T-cell (primary cell): Measurements from ENCODE around the gene TSPO. TPM values are rescaled to one million over a fixed set of nuclear protein-coding genes. Genes with fewer than 3 reads are reported as not detected.

Experiments used
- ATAC-seq, 4 experiments: fragments of 200-7000 bp in 3 of 4; fragments of 150-1000 bp in 1 of 4; cut with Tn5 transposase; replicated peaks in 1 of 4; 1 replicate in 3 of 4; 2 replicates in 1 of 4; pipeline ENCODE4 v1.10.0; 2021; ENCODE audit warnings: moderate library complexity in 3 of 4, mild to moderate bottlenecking in 2 of 4, moderate number of reproducible peaks in 1 of 4
- CTCF ChIA-PET, 2 donors: fragments of 300-600 bp; sonication (Branson Sonifier 250); formaldehyde crosslinking; loops; one replicate each; lab custom pipeline; 2022; ENCODE audit warnings: antibody characterized with exemption in 2 of 2; lab: Charles Lee
- POLR2A ChIA-PET, 2 donors: fragments of 300-600 bp; sonication (Branson Sonifier 250); formaldehyde crosslinking; loops; one replicate each; lab custom pipeline; 2022; ENCODE audit warnings: antibody characterized with exemption in 2 of 2; lab: Charles Lee
- DNase-seq, 35 experiments: peaks; one replicate each; pipeline versions ENCODE4 v3.0.0 to v3.0.0-alpha.2; 2013 to 2023
- H3K27ac ChIP-seq: one replicate; pipeline ENCODE4 v1.5.1; 2013; ENCODE audit warnings: low read length
- H3K27me3 ChIP-seq, 2 experiments: replicated peaks in 1 of 2; 1 replicate in 1 of 2; 2 replicates in 1 of 2; pipeline versions ENCODE4 v1.6.1 to v1.7.0; 2013; ENCODE audit warnings: low read length in 1 of 2, mixed read lengths in 1 of 2; ENCODE audit not compliant: control insufficient read depth in 2 of 2, insufficient read depth in 2 of 2; ENCODE audit errors: extremely low read depth in 1 of 2
- H3K36me3 ChIP-seq, 2 donors: 1 replicate in 1 of 2; 2 replicates in 1 of 2; pipeline versions ENCODE4 v1.6.1 to v1.7.0; 2013; ENCODE audit warnings: low read length in 1 of 2; ENCODE audit not compliant: control insufficient read depth in 2 of 2, insufficient read depth in 1 of 2; ENCODE audit errors: extremely low read depth in 1 of 2
- H3K4me1 ChIP-seq, 2 experiments: 1 replicate in 1 of 2; 2 replicates in 1 of 2; pipeline versions ENCODE4 v1.6.1 to v1.7.0; 2013; ENCODE audit warnings: low read length in 2 of 2, mixed read lengths in 1 of 2; ENCODE audit not compliant: insufficient read depth in 2 of 2, control insufficient read depth in 1 of 2; ENCODE audit errors: extremely low read depth in 1 of 2
- H3K4me3 ChIP-seq, 2 donors: 1 replicate in 1 of 2; 2 replicates in 1 of 2; pipeline versions ENCODE4 v1.5.1 to v1.7.0; 2013; ENCODE audit warnings: mild to moderate bottlenecking in 2 of 2, low read length in 1 of 2, moderate library complexity in 1 of 2; ENCODE audit not compliant: control insufficient read depth in 1 of 2; ENCODE audit errors: extremely low read depth in 1 of 2
- H3K9me3 ChIP-seq: 2 replicates; pipeline ENCODE4 v1.7.0; 2013
- H3K27ac Mint-ChIP-seq, 2 donors: one replicate each; pipeline ENCODE4 v1.8.0; 2020 to 2021; ENCODE audit warnings: mild to moderate bottlenecking in 2 of 2, mixed read lengths in 2 of 2
- H3K27me3 Mint-ChIP-seq, 2 donors: one replicate each; pipeline ENCODE4 v1.8.0; 2021 to 2022; ENCODE audit warnings: mixed read lengths in 2 of 2
- H3K36me3 Mint-ChIP-seq: one replicate; pipeline ENCODE4 v1.8.0; 2021; ENCODE audit warnings: mixed read lengths
- H3K4me1 Mint-ChIP-seq, 3 donors: one replicate each; pipeline ENCODE4 v1.8.0; 2020 to 2022; ENCODE audit warnings: mixed read lengths in 3 of 3, mild to moderate bottlenecking in 1 of 3
- H3K4me3 Mint-ChIP-seq, 3 donors: one replicate each; pipeline ENCODE4 v1.8.0; 2020 to 2022; ENCODE audit warnings: mild to moderate bottlenecking in 3 of 3, mixed read lengths in 3 of 3, moderate library complexity in 3 of 3
- H3K9me3 Mint-ChIP-seq, 3 donors: one replicate each; pipeline ENCODE4 v1.8.0; 2020 to 2022; ENCODE audit warnings: mixed read lengths in 3 of 3
- WGBS: methylation state at CpG from one replicate; pipeline ENCODE4 v1.1.5; 2013; ENCODE audit warnings: missing lambda C conversion rate; ENCODE audit not compliant: insufficient coverage; 5-methylcytosine and 5-hydroxymethylcytosine counted together
- total RNA-seq, 35 experiments: library from RNA in 6 of 35; stranded (reverse) in 6 of 35; fragments of 120-200 nt in 1 of 35; gene quantifications; one replicate each; pipeline versions ENCODE4 v1.2.1 to v1.2.4 and lab custom pipeline; 2013 to 2026

Gene TSPO
- total RNA-seq, 5 donors from 2014 or later (not counting 1 experiment from before 2014, with no cell fraction given): 50.2 to 128 (median 101) TPM

- peaks cover 41 to 45% of the 10 kb centered on the region in 2 donors for H3K36me3 ChIP-seq
- H3K27me3 ChIP-seq: no peaks in the 10 kb centered on the region
- H3K27me3 Mint-ChIP-seq: no peaks in the 10 kb centered on the region
- H3K27ac ChIP-seq: no peak overlapping the region
- H3K4me1 ChIP-seq: no peaks in the 10 kb centered on the region
- ATAC-seq (no peak), DNase-seq (no peak)
- no peaks in the 10 kb centered on the region for H3K9me3 ChIP-seq
- POLR2A ChIA-PET: no interaction called here
- CTCF ChIA-PET: no interaction called here
- peaks cover 0 to 4% (median 0%) of the 10 kb centered on the region in 3 donors for H3K4me1 Mint-ChIP-seq
- no peak overlapping the region for H3K4me3 Mint-ChIP-seq
- no peak overlapping the region for H3K4me3 ChIP-seq
- no peak overlapping the region for H3K27ac Mint-ChIP-seq
- H3K36me3 Mint-ChIP-seq: peaks cover 13% of the 10 kb centered on the region
- 96% methylated on average over 9 of the region's 9 CpGs for WGBS
- H3K9me3 Mint-ChIP-seq: no peaks in the 10 kb centered on the region
Measured at GRCh38 chr22:43173566-43173965, 22.2 kb downstream of the TSPO start.

- Mint-ChIP-seq H3K27ac (no peak overlapping the region), H3K9me3 (no peaks in the 10 kb centered on the region), H3K27me3 (no peaks in the 10 kb centered on the region), H3K4me1 (peaks cover 0 to 2% (median 0%) of the 10 kb centered on the region in 3 donors), H3K4me3 (no peak overlapping the region), H3K36me3 (peaks cover 14% of the 10 kb centered on the region)
- ChIA-PET POLR2A (no interaction called here), CTCF (no interaction called here)
- whole genome bisulfite sequencing: 97% methylated on average over 34 of the region's 39 CpGs
- Histone ChIP-seq H3K36me3 (peaks cover 47 to 49% of the 10 kb centered on the region in 2 donors), H3K27ac (no peak overlapping the region), H3K4me1 (no peaks in the 10 kb centered on the region), H3K4me3 (no peak overlapping the region), H3K9me3 (no peaks in the 10 kb centered on the region), H3K27me3 (no peaks in the 10 kb centered on the region)
- ATAC-seq: no peak
- DNase-seq: no peak
Measured at GRCh38 chr22:43173976-43174720, 22.8 kb downstream of the TSPO start.

GRCh38 chr22:43174941-43175531 is 23.7 kb downstream of the TSPO start:
- no peak overlapping the region for H3K27ac Mint-ChIP-seq
- peaks cover 14% of the 10 kb centered on the region for H3K36me3 Mint-ChIP-seq
- H3K27me3 ChIP-seq: no peaks in the 10 kb centered on the region
- peaks cover 0 to 2% (median 0%) of the 10 kb centered on the region in 3 donors for H3K4me1 Mint-ChIP-seq
- no peak overlapping the region for H3K4me3 ChIP-seq
- WGBS: 100% methylated on average over 4 of the region's 9 CpGs
- no peaks in the 10 kb centered on the region for H3K4me1 ChIP-seq
- POLR2A ChIA-PET: no interaction called here
- H3K36me3 ChIP-seq: peaks cover 45 to 52% of the 10 kb centered on the region in 2 donors
- DNase-seq (no peak), ATAC-seq (no peak)
- CTCF ChIA-PET: no interaction called here
- H3K9me3 ChIP-seq: no peaks in the 10 kb centered on the region
- no peak overlapping the region for H3K27ac ChIP-seq
- no peak overlapping the region for H3K4me3 Mint-ChIP-seq
- H3K27me3 Mint-ChIP-seq: no peaks in the 10 kb centered on the region
- H3K9me3 Mint-ChIP-seq: no peaks in the 10 kb centered on the region

- peaks cover 11% of the 10 kb centered on the region for H3K36me3 Mint-ChIP-seq
- H3K4me1 Mint-ChIP-seq: no peaks in the 10 kb centered on the region
- ChIA-PET CTCF (no interaction called here), POLR2A (no interaction called here)
- H3K9me3 Mint-ChIP-seq: no peaks in the 10 kb centered on the region
- ATAC-seq (no peak), DNase-seq (no peak)
- H3K4me3 Mint-ChIP-seq: no peak overlapping the region
- H3K27ac Mint-ChIP-seq: no peak overlapping the region
- no peaks in the 10 kb centered on the region for H3K27me3 Mint-ChIP-seq
- H3K36me3 ChIP-seq: peaks cover 38 to 55% of the 10 kb centered on the region in 2 donors
- no peaks in the 10 kb centered on the region for H3K27me3 ChIP-seq
- 75% methylated on average over 13 of the region's 15 CpGs for WGBS
- H3K4me1 ChIP-seq: no peaks in the 10 kb centered on the region
- H3K9me3 ChIP-seq: no peaks in the 10 kb centered on the region
- no peak overlapping the region for H3K27ac ChIP-seq
- no peak overlapping the region for H3K4me3 ChIP-seq
Measured at GRCh38 chr22:43176090-43176489, 24.7 kb downstream of the TSPO start.

- no peak for DNase-seq
- no peak overlapping the region for H3K27ac Mint-ChIP-seq
- POLR2A ChIA-PET: no interaction called here
Measured at GRCh38 chr22:43177479-43177878, 26.1 kb downstream of the TSPO start.

GRCh38 chr22:43179146-43179910 is 28.0 kb downstream of the TSPO start:
- Mint-ChIP-seq H3K4me1 (peaks cover 6 to 15% (median 6%) of the 10 kb centered on the region in 3 donors), H3K9me3 (no peaks in the 10 kb centered on the region), H3K36me3 (peaks cover 10% of the 10 kb centered on the region), H3K27ac (no peak overlapping the region), H3K27me3 (no peaks in the 10 kb centered on the region), H3K4me3 (no peak overlapping the region)
- ChIA-PET POLR2A (no interaction called here), CTCF (no interaction called here)
- Histone ChIP-seq H3K4me1 (peaks cover 0 to under 1% of the 10 kb centered on the region in 2 experiments), H3K27me3 (no peaks in the 10 kb centered on the region), H3K27ac (no peak overlapping the region), H3K9me3 (no peaks in the 10 kb centered on the region), H3K36me3 (peaks cover 19 to 34% of the 10 kb centered on the region in 2 donors), H3K4me3 (no peak overlapping the region)
- no peak for ATAC-seq
- no peak for DNase-seq
- 97% methylated on average over 18 of the region's 25 CpGs for WGBS

More at GRCh38 chr22:43177479-43177878, 26.1 kb downstream of the TSPO start:
- Histone ChIP-seq H3K27ac (no peak overlapping the region), H3K27me3 (no peaks in the 10 kb centered on the region), H3K4me1 (no peaks in the 10 kb centered on the region), H3K4me3 (no peak overlapping the region), H3K9me3 (no peaks in the 10 kb centered on the region), H3K36me3 (peaks cover 29 to 46% of the 10 kb centered on the region in 2 donors)
- ATAC-seq: no peak
- Mint-ChIP-seq H3K9me3 (no peaks in the 10 kb centered on the region), H3K4me1 (peaks cover 0 to 5% (median 2%) of the 10 kb centered on the region in 3 donors), H3K4me3 (no peak overlapping the region), H3K27me3 (no peaks in the 10 kb centered on the region), H3K36me3 (peaks cover 14% of the 10 kb centered on the region)
- 88% methylated on average over 1 of the region's 7 CpGs for WGBS
- CTCF ChIA-PET: no interaction called here
